Activated CD8-positive, alpha-beta memory T cell treated with anti-CD3 and anti-CD28 coated beads, Interleukin-2, amount 50 U/mL, for 4 hours (primary cell): Measurements from ENCODE around the gene DHCR24.
A peak's percentile ranks its signal among the peaks of the same experiment; 100 is the strongest.
"Not testable (repeated sequence)": the region's sequence is repeated elsewhere in the genome, so short reads cannot be mapped to it uniquely, and the experiment has no call there.

Experiments used
- DNase-seq: peaks from one replicate; pipeline ENCODE4 v3.0.0-alpha.2; 2020

The DHCR24 gene, protein sequence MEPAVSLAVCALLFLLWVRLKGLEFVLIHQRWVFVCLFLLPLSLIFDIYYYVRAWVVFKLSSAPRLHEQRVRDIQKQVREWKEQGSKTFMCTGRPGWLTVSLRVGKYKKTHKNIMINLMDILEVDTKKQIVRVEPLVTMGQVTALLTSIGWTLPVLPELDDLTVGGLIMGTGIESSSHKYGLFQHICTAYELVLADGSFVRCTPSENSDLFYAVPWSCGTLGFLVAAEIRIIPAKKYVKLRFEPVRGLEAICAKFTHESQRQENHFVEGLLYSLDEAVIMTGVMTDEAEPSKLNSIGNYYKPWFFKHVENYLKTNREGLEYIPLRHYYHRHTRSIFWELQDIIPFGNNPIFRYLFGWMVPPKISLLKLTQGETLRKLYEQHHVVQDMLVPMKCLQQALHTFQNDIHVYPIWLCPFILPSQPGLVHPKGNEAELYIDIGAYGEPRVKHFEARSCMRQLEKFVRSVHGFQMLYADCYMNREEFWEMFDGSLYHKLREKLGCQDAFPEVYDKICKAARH

DNA sequence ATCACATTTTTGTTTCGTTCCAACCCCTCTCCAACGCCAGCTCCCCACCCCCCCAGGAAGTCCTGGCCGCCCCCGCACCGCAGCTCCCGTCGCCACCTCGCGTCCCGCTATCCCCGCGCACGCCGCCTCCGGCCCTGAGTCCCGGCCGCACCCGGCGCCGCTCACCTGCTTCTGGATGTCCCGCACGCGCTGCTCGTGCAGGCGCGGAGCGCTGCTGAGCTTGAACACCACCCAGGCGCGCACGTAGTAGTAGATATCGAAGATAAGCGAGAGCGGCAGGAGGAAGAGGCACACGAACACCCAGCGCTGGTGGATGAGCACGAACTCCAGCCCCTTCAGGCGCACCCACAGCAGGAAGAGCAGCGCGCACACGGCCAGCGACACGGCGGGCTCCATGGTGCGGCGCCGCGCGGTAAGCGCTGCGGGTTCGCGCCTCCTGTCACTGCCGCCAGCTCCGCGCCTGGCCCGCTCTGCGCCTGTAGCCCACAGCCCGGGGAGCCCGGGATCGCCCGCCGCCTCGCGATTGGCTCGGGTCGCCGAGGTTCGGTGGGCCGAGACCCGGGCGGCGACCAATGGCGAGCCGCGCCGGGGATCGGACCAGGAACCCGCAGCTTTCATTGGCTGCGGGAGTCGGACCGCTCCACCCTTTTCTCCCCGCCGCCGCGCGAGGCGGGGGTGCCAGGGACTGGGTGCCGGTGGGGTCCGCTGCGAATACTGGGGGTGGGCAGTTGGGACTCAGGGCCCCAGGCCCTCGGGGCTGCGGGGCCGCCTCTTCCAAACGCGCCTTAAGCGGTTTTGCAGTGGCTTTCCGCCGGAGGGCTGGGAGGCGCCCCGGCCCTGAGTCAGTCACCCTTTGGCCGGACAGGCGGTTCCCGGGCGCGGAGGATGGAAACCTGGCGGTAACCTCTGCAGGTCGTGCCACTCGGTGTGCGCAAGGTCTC, at the start of gene DHCR24:
TSS of gene DHCR24 (minus strand) at position 472 of the 941 bp plus-strand sequence. CDS start at position 396, 76 bp downstream.
- DNase-seq = peak; percentile 71

- DNase-seq = no peak
Measured at GRCh38 chr1:54936791-54937190, 49.8 kb upstream of the DHCR24 start.

DNA sequence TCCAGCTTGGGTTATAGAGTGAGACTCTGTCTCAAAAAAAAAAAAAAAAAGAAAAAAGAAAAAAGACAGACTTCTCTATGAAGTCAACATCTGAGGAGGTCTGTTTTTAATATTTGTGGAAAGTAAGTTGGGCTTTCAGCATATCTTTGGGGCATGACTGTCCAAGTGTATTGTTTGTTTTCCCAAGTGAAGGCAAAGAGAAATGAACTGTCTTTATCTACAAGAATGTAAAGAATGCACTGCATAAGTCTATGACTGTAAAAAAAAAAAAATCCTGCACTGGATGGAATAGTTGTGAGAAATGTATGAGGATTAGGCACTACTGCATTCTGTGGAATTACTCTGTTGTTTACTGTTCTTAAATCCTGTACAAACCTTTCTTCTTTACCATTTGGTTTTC, 47.9 kb upstream of the DHCR24 start:
- DNase-seq = no peak

DNA sequence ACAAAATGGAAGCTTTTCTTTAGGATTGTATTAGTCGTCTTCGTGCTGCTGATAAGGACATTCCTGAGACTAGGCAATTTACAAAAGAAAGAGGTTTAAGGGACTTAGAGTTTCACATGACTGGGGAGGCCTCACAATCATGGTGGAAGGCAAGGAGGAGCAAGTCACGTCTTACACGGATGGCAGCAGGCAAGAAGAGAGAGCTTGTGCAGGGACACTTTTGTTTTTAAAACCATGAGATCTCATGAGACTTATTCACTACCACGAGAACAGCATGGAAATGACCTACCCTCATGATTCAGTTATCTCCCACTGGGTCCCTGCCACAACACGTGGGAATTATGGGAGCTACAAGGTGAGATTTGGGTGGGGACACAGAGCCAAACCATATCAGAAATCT, 47.1 kb upstream of the DHCR24 start:
- not testable (repeated sequence) for DNase-seq

GRCh38 chr1:54931275-54931840, 44.4 kb upstream of the DHCR24 start:
- DNase-seq = no peak

- no peak for DNase-seq
Measured at GRCh38 chr1:54929700-54930099, 42.7 kb upstream of the DHCR24 start.

DNA sequence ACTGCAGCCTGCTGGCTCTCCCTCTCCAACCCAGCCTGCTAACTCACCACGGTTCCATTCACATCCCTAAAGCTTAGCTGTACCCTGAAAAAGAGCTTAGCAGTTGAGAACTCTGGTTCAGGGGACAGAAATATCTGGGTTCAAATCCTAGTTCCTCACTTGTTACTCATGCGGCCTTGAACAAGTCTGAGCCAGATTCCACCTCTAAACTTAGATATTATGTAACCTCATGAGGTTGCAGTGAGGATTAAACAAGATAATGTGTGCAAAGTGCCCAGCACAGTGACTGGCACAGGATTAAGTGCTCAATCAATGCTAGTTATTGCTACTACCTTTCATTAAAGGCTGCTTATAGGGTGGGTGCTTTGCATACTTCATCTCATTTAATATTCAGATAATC, 41.3 kb upstream of the DHCR24 start:
- no peak for DNase-seq

GRCh38 chr1:54927472-54928240, 40.7 kb upstream of the DHCR24 start:
- no peak for DNase-seq

- no peak for DNase-seq
Measured at GRCh38 chr1:54926970-54927369, 40.0 kb upstream of the DHCR24 start.

DNA sequence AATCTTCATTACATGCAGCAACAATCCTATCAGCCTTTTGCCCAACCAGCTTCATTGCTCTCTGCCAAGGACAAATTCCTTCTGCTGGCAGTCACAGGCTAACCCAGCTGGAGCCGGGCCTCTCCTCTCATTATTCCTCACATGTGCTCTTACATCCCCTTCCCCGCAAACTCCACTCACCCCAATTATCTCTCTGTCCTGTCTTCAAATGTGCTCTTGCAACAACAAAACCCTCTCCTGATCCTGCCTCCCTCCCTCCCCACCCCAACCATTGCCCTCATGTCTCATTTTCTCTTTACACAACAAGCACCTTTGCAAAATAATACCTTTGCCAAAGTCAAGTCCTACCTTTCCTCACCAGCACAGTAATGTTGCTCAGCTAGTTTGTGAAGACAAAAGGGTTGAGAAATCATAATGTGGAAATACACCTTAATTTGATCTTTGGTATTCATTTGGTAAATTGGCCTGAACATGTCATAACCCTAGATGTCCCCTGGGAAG, 36.0 kb upstream of the DHCR24 start:
- DNase-seq = no peak

- no peak for DNase-seq
Measured at GRCh38 chr1:54922040-54922761, 35.2 kb upstream of the DHCR24 start.

GRCh38 chr1:54919367-54920359, 32.7 kb upstream of the DHCR24 start:
- DNase-seq = no peak

DNA sequence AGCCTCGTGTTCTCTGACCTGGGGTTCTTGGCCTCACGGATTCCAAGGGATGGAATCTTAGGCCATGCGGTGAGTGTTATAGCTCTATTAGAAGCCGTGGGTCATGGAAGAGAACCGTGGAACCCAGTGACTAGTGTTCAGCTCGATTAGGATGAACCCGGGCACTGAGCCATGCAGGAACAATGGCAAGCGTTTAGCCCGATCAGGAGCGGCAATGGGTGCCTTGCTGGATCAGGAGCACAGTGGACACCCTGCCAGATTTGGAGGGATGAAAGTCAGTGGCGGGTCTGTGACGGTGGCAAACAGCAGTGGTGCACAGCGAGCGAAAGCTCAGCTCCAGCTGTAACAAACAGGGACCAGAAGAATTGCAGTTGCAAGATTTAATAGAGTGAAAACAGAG, 24.1 kb upstream of the DHCR24 start:
- DNase-seq = not testable (repeated sequence)

GRCh38 chr1:54906586-54906985, 19.6 kb upstream of the DHCR24 start:
- DNase-seq = no peak

- no peak for DNase-seq
Measured at GRCh38 chr1:54904476-54905048, 17.6 kb upstream of the DHCR24 start.

- DNase-seq = no peak
Measured at GRCh38 chr1:54894271-54894670, 7.3 kb upstream of the DHCR24 start.

DNA sequence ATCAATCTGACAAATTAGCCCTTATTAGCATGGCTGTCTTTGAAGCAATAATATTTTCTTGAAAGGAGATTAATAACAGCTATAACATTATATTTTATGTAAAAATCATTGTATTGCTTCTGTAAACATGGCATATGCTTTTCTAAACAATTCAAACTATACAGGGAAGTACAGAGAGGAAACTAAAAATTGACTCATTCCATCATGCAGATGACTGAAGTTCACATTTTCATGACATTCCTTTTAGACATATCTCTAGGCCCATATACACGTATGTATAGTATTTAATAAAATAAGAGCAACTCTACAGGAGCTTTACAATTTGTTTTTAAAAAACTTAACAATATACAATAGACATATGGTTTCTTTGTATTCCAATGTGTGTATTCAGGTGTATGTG, 5.6 kb upstream of the DHCR24 start:
- no peak for DNase-seq

GRCh38 chr1:54889132-54889725, 2.2 kb upstream of the DHCR24 start:
- DNase-seq = no peak

DNA sequence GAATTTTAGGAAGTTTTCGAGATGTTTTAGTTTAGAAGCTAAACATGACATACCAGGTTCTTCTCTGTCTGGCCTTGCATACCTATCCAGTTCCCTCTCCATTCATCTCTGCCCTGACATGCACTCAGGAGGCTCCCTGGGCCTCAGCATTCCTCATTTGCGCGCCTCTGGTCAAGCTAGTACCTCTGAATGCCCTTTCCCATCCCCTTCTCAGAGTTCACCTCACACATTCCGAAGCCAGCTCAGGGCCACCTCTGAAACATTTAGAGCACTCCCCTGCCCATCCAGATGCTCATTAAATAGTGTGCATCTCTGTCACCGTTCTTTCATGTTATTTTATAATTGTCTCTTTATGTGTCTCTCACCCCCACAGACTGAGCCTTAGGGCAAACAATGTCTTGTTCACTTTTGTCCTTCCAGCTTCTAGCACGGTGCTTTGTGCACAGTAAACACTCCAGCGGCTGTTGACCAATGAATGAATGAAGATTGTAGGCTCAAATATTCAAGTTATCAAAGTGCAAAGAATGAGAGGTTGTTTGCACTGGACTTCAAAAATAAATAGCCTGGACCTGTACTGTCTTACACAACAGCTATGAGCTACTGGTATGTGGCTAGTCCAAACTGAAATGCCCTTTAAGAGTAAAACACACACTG, 1.2 kb upstream of the DHCR24 start:
- DNase-seq = no peak
